ENCODE measurements around the gene SYPL2.

GRCh38 chr1:109527098-109527811 is 60.9 kb downstream of the SYPL2 start:
- no peak for TF ChIP-seq CTCF (IDR thresholded peaks at IDR 0.05; ENCODE audit: borderline replicate concordance, extremely low read depth, low read length, poor library complexity, severe bottlenecking)
- no peak for TF ChIP-seq EZH2 (IDR thresholded peaks at IDR 0.05; ENCODE audit: borderline replicate concordance, low read depth, low read length, severe bottlenecking)
